ENCODE measurements around the gene CLDN34. TPM values are rescaled to one million over a fixed set of nuclear protein-coding genes. Genes with fewer than 3 reads are reported as not detected.

Gene CLDN34
- total RNA-seq, 2 donors from 2014 or later = not detected

- ATAC-seq (replicated peaks in 1 of 2) (no peak), DNase-seq (no peak)
- H3K4me1 Mint-ChIP-seq (ENCODE audit: low read depth) = peaks cover 6% of the 10 kb centered on the region
- no peak overlapping the region for H3K4me3 Mint-ChIP-seq
- H3K9me3 Mint-ChIP-seq = no peaks in the 10 kb centered on the region
- no peak overlapping the region for H3K27ac Mint-ChIP-seq
- H3K27me3 Mint-ChIP-seq (ENCODE audit: low read depth) = peaks cover 44% of the 10 kb centered on the region
- H3K36me3 Mint-ChIP-seq (ENCODE audit: insufficient read depth in 2 of 2) = peaks cover 0 to 3% of the 10 kb centered on the region in 2 donors
Observed at GRCh38 chrX:9947131-9947794, 19.9 kb upstream of the CLDN34 start.

GRCh38 chrX:9948406-9948805 is 18.8 kb upstream of the CLDN34 start:
- H3K27me3 Mint-ChIP-seq (ENCODE audit: low read depth) = peaks cover 48% of the 10 kb centered on the region
- ATAC-seq (replicated peaks in 1 of 2) (no peak), DNase-seq (no peak)
- no peak overlapping the region for H3K27ac Mint-ChIP-seq
- peaks cover under 1 to 4% of the 10 kb centered on the region in 2 donors for H3K36me3 Mint-ChIP-seq (ENCODE audit: insufficient read depth in 2 of 2)
- H3K4me3 Mint-ChIP-seq = no peak overlapping the region
- H3K9me3 Mint-ChIP-seq = no peaks in the 10 kb centered on the region
- H3K4me1 Mint-ChIP-seq (ENCODE audit: low read depth) = no peaks in the 10 kb centered on the region

GRCh38 chrX:9952300-9952699 is 14.9 kb upstream of the CLDN34 start:
- no peak for ATAC-seq (replicated peaks in 1 of 2)
- H3K36me3 Mint-ChIP-seq (ENCODE audit: insufficient read depth in 2 of 2) = peaks cover 2 to 4% of the 10 kb centered on the region in 2 donors
- H3K27me3 Mint-ChIP-seq (ENCODE audit: low read depth) = peaks cover 44% of the 10 kb centered on the region
- no peak overlapping the region for H3K4me3 Mint-ChIP-seq
- H3K27ac Mint-ChIP-seq = no peak overlapping the region
- H3K4me1 Mint-ChIP-seq (ENCODE audit: low read depth) = no peaks in the 10 kb centered on the region
- no peaks in the 10 kb centered on the region for H3K9me3 Mint-ChIP-seq
- DNase-seq = no peak

GRCh38 chrX:9953396-9953795 is 13.8 kb upstream of the CLDN34 start:
- Mint-ChIP-seq H3K36me3 (ENCODE audit: insufficient read depth in 2 of 2) (peaks cover 2 to 4% of the 10 kb centered on the region in 2 donors), H3K9me3 (no peaks in the 10 kb centered on the region), H3K27me3 (ENCODE audit: low read depth) (peaks cover 44% of the 10 kb centered on the region), H3K4me3 (no peak overlapping the region), H3K27ac (no peak overlapping the region), H3K4me1 (ENCODE audit: low read depth) (no peaks in the 10 kb centered on the region)
- DNase-seq (no peak), ATAC-seq (replicated peaks in 1 of 2) (no peak)

- H3K4me3 Mint-ChIP-seq = no peak overlapping the region
- ATAC-seq (replicated peaks in 1 of 2) = no peak
- no peaks in the 10 kb centered on the region for H3K4me1 Mint-ChIP-seq (ENCODE audit: low read depth)
Observed at GRCh38 chrX:9955506-9955905, 11.7 kb upstream of the CLDN34 start.

GRCh38 chrX:9957743-9958142 is 9.4 kb upstream of the CLDN34 start:
- H3K4me3 Mint-ChIP-seq = no peak overlapping the region
- peaks cover 0 to 2% of the 10 kb centered on the region in 2 donors for H3K36me3 Mint-ChIP-seq (ENCODE audit: insufficient read depth in 2 of 2)
- no peak overlapping the region for H3K27ac Mint-ChIP-seq
- DNase-seq (no peak), ATAC-seq (replicated peaks in 1 of 2) (no peak)
- no peaks in the 10 kb centered on the region for H3K9me3 Mint-ChIP-seq
- H3K27me3 Mint-ChIP-seq (ENCODE audit: low read depth) = peaks cover 29% of the 10 kb centered on the region
- H3K4me1 Mint-ChIP-seq (ENCODE audit: low read depth) = no peaks in the 10 kb centered on the region

More at GRCh38 chrX:9955506-9955905, 11.7 kb upstream of the CLDN34 start:
- peaks cover 45% of the 10 kb centered on the region for H3K27me3 Mint-ChIP-seq (ENCODE audit: low read depth)
- no peak for DNase-seq
- H3K27ac Mint-ChIP-seq = no peak overlapping the region
- no peaks in the 10 kb centered on the region for H3K9me3 Mint-ChIP-seq
- peaks cover 2 to 4% of the 10 kb centered on the region in 2 donors for H3K36me3 Mint-ChIP-seq (ENCODE audit: insufficient read depth in 2 of 2)

GRCh38 chrX:9958183-9958582 is 9.0 kb upstream of the CLDN34 start:
- H3K27ac Mint-ChIP-seq = no peak overlapping the region
- peaks cover 0 to 2% of the 10 kb centered on the region in 2 donors for H3K36me3 Mint-ChIP-seq (ENCODE audit: insufficient read depth in 2 of 2)
- peaks cover 29% of the 10 kb centered on the region for H3K27me3 Mint-ChIP-seq (ENCODE audit: low read depth)
- DNase-seq = no peak
- no peak overlapping the region for H3K4me3 Mint-ChIP-seq
- H3K4me1 Mint-ChIP-seq (ENCODE audit: low read depth) = no peaks in the 10 kb centered on the region
- no peaks in the 10 kb centered on the region for H3K9me3 Mint-ChIP-seq
- ATAC-seq (replicated peaks in 1 of 2) = no peak

- peak in 1 of 2 donors; percentile 21 for ATAC-seq (replicated peaks in 1 of 2)
Observed at GRCh38 chrX:9961750-9962149, 5.4 kb upstream of the CLDN34 start.

GRCh38 chrX:9977635-9978034 is 10.5 kb downstream of the CLDN34 start:
- Mint-ChIP-seq H3K4me3 (no peak overlapping the region), H3K36me3 (ENCODE audit: insufficient read depth in 2 of 2) (no peaks in the 10 kb centered on the region), H3K4me1 (ENCODE audit: low read depth) (no peaks in the 10 kb centered on the region), H3K9me3 (no peaks in the 10 kb centered on the region), H3K27ac (no peak overlapping the region), H3K27me3 (ENCODE audit: low read depth) (peaks cover 9% of the 10 kb centered on the region)
- DNase-seq (no peak), ATAC-seq (replicated peaks in 1 of 2) (no peak)

More at GRCh38 chrX:9961750-9962149, 5.4 kb upstream of the CLDN34 start:
- Mint-ChIP-seq H3K4me3 (no peak overlapping the region), H3K9me3 (peaks cover 0 to 2% of the 10 kb centered on the region in 2 donors), H3K36me3 (ENCODE audit: insufficient read depth in 2 of 2) (no peaks in the 10 kb centered on the region), H3K27me3 (ENCODE audit: low read depth) (peaks cover 40% of the 10 kb centered on the region), H3K4me1 (ENCODE audit: low read depth) (no peaks in the 10 kb centered on the region), H3K27ac (no peak overlapping the region)
- no peak for DNase-seq

GRCh38 chrX:9980401-9980800 is 13.2 kb downstream of the CLDN34 start:
- no peaks in the 10 kb centered on the region for H3K4me1 Mint-ChIP-seq (ENCODE audit: low read depth)
- no peak overlapping the region for H3K27ac Mint-ChIP-seq
- ATAC-seq (replicated peaks in 1 of 2) = no peak
- no peaks in the 10 kb centered on the region for H3K36me3 Mint-ChIP-seq (ENCODE audit: insufficient read depth in 2 of 2)
- H3K9me3 Mint-ChIP-seq = no peaks in the 10 kb centered on the region
- peaks cover 4% of the 10 kb centered on the region for H3K27me3 Mint-ChIP-seq (ENCODE audit: low read depth)
- DNase-seq = no peak
- H3K4me3 Mint-ChIP-seq = no peak overlapping the region

- H3K27me3 Mint-ChIP-seq (ENCODE audit: low read depth) = no peaks in the 10 kb centered on the region
- no peaks in the 10 kb centered on the region for H3K4me1 Mint-ChIP-seq (ENCODE audit: low read depth)
- DNase-seq (no peak), ATAC-seq (replicated peaks in 1 of 2) (no peak)
- no peak overlapping the region for H3K4me3 Mint-ChIP-seq
- H3K27ac Mint-ChIP-seq = no peak overlapping the region
- H3K9me3 Mint-ChIP-seq = no peaks in the 10 kb centered on the region
- H3K36me3 Mint-ChIP-seq (ENCODE audit: insufficient read depth in 2 of 2) = no peaks in the 10 kb centered on the region
Observed at GRCh38 chrX:9980927-9981326, 13.8 kb downstream of the CLDN34 start.

GRCh38 chrX:9983441-9983840 is 16.3 kb downstream of the CLDN34 start:
- no peaks in the 10 kb centered on the region for H3K36me3 Mint-ChIP-seq (ENCODE audit: insufficient read depth in 2 of 2)
- ATAC-seq (replicated peaks in 1 of 2) (no peak), DNase-seq (no peak)
- H3K27ac Mint-ChIP-seq = no peak overlapping the region
- no peaks in the 10 kb centered on the region for H3K4me1 Mint-ChIP-seq (ENCODE audit: low read depth)
- H3K4me3 Mint-ChIP-seq = no peak overlapping the region
- H3K9me3 Mint-ChIP-seq = no peaks in the 10 kb centered on the region
- H3K27me3 Mint-ChIP-seq (ENCODE audit: low read depth) = peaks cover 5% of the 10 kb centered on the region

- DNase-seq (no peak), ATAC-seq (replicated peaks in 1 of 2) (no peak)
- no peak overlapping the region for H3K27ac Mint-ChIP-seq
- H3K36me3 Mint-ChIP-seq (ENCODE audit: insufficient read depth in 2 of 2) = no peaks in the 10 kb centered on the region
- H3K4me1 Mint-ChIP-seq (ENCODE audit: low read depth) = no peaks in the 10 kb centered on the region
- H3K27me3 Mint-ChIP-seq (ENCODE audit: low read depth) = peaks cover 5% of the 10 kb centered on the region
- no peaks in the 10 kb centered on the region for H3K9me3 Mint-ChIP-seq
- no peak overlapping the region for H3K4me3 Mint-ChIP-seq
Observed at GRCh38 chrX:9983846-9984245, 16.7 kb downstream of the CLDN34 start.

- Mint-ChIP-seq H3K27me3 (ENCODE audit: low read depth) (peaks cover 5% of the 10 kb centered on the region), H3K9me3 (no peaks in the 10 kb centered on the region), H3K4me1 (ENCODE audit: low read depth) (no peaks in the 10 kb centered on the region), H3K36me3 (ENCODE audit: insufficient read depth in 2 of 2) (no peaks in the 10 kb centered on the region), H3K27ac (no peak overlapping the region), H3K4me3 (no peak overlapping the region)
- ATAC-seq (replicated peaks in 1 of 2) = no peak
- no peak for DNase-seq
Observed at GRCh38 chrX:9988762-9989161, 21.6 kb downstream of the CLDN34 start.
